Hepatocyte (in vitro differentiated cells): ENCODE data around the gene FAM118A. TPM values are rescaled to one million over a fixed set of nuclear protein-coding genes. Genes with fewer than 3 reads are reported as not detected.

Source experiments
- DNase-seq: peaks from one replicate; pipeline ENCODE4 v3.0.0-alpha.2; 2016; ENCODE audit warnings: low spot score
- H2AFZ ChIP-seq: fragments of 200-600 bp; sonication (generic); 2 replicates; pipeline ENCODE4 v1.6.0; 2016; ENCODE audit warnings: antibody characterized with exemption, mild to moderate bottlenecking
- H3K27ac ChIP-seq: fragments of 200-600 bp; sonication (generic); 2 replicates; pipeline ENCODE4 v1.5.1; 2016; ENCODE audit warnings: mild to moderate bottlenecking
- H3K27me3 ChIP-seq: fragments of 200-600 bp; sonication (generic); 2 replicates; pipeline ENCODE4 v1.6.1; 2016
- H3K36me3 ChIP-seq: fragments of 200-600 bp; sonication (generic); replicated peaks from 2 replicates; pipeline ENCODE4 v1.5.1; 2016; ENCODE audit warnings: low read depth; ENCODE audit not compliant: insufficient read depth
- H3K4me1 ChIP-seq: fragments of 200-600 bp; sonication (generic); 2 replicates; pipeline ENCODE4 v1.5.1; 2016; ENCODE audit warnings: mild to moderate bottlenecking, moderate library complexity; ENCODE audit not compliant: insufficient read depth
- H3K4me2 ChIP-seq: fragments of 200-600 bp; sonication (generic); 2 replicates; pipeline ENCODE4 v1.6.0; 2016
- H3K4me3 ChIP-seq: fragments of 200-600 bp; sonication (generic); 2 replicates; pipeline ENCODE4 v1.5.1; 2016; ENCODE audit warnings: mild to moderate bottlenecking
- H3K79me2 ChIP-seq: fragments of 200-600 bp; sonication (generic); 2 replicates; pipeline ENCODE4 v1.6.0; 2017; ENCODE audit warnings: mild to moderate bottlenecking
- H3K9me2 ChIP-seq: fragments of 200-600 bp; sonication (generic); replicated peaks from 2 replicates; pipeline ENCODE4 v1.6.0; 2017; ENCODE audit warnings: mild to moderate bottlenecking; ENCODE audit not compliant: insufficient read depth
- H3K9me3 ChIP-seq: fragments of 200-600 bp; sonication (generic); 2 replicates; pipeline ENCODE4 v1.5.1; 2016; ENCODE audit warnings: low read depth, mild to moderate bottlenecking
- H4K20me1 ChIP-seq: fragments of 200-600 bp; sonication (generic); 2 replicates; pipeline ENCODE4 v1.6.0; 2016; ENCODE audit warnings: mild to moderate bottlenecking; ENCODE audit not compliant: insufficient read depth, poor library complexity, severe bottlenecking
- EZH2 ChIP-seq: fragments of 200-600 bp; sonication (generic); IDR thresholded peaks from 2 replicates; pipeline ENCODE4 v1.6.1; 2016; ENCODE audit warnings: antibody characterized with exemption, mild to moderate bottlenecking, borderline replicate concordance
- EZH2phosphoT487 ChIP-seq: fragments of 200-600 bp; sonication (generic); IDR thresholded peaks from one replicate; pipeline ENCODE4 v1.6.1; 2018; ENCODE audit warnings: antibody characterized with exemption, mild to moderate bottlenecking, low read depth, moderate library complexity; ENCODE audit not compliant: unreplicated experiment, severe bottlenecking
- WGBS: methylation state at CpG from one replicate; pipeline ENCODE4 v1.1.6; 2016; ENCODE audit warnings: low lambda C conversion rate; ENCODE audit errors: missing lambda C conversion rate; 5-methylcytosine and 5-hydroxymethylcytosine counted together
- polyA plus RNA-seq: library from polyadenylated mRNA; unstranded; fragments of >200 nt; fragmentation: Nextera tagmentation; extraction: Ambion mirVana; gene quantifications from 2 replicates; pipeline ENCODE4 v1.2.1, GENCODE V29; 2016
- total RNA-seq: library from RNA; depleted of rRNA; stranded (reverse); fragments of >200 nt; gene quantifications from 2 replicates; pipeline ENCODE4 v1.2.3, GENCODE V29; 2014
- TF ChIP-seq, protein P1 (sequence below): fragments of 200-600 bp; sonication (generic); IDR thresholded peaks from 2 replicates; pipeline ENCODE4 v1.5.1; 2016; ENCODE audit warnings: antibody characterized with exemption, mild to moderate bottlenecking; ENCODE audit not compliant: poor library complexity

FAM118A gene
- total and polyA plus RNA-seq, 2 experiments from 2014 or later, result 94.2 to 193 TPM

- 98% methylated on average over 9 of the region's 9 CpGs for WGBS
- Histone ChIP-seq H2AFZ (no peak overlapping the region), H3K4me3 (no peak overlapping the region), H3K4me2 (no peak overlapping the region), H3K9me2 (no peaks in the 10 kb centered on the region), H3K27me3 (no peaks in the 10 kb centered on the region), H3K36me3 (no peaks in the 10 kb centered on the region), H3K4me1 (peaks cover 6% of the 10 kb centered on the region), H4K20me1 (no peaks in the 10 kb centered on the region), H3K79me2 (no peaks in the 10 kb centered on the region), H3K9me3 (no peaks in the 10 kb centered on the region), H3K27ac (no peak overlapping the region)
- no peak for TF ChIP-seq EZH2
- no peak for TF ChIP-seq EZH2phosphoT487
- TF ChIP-seq, protein P1, sequence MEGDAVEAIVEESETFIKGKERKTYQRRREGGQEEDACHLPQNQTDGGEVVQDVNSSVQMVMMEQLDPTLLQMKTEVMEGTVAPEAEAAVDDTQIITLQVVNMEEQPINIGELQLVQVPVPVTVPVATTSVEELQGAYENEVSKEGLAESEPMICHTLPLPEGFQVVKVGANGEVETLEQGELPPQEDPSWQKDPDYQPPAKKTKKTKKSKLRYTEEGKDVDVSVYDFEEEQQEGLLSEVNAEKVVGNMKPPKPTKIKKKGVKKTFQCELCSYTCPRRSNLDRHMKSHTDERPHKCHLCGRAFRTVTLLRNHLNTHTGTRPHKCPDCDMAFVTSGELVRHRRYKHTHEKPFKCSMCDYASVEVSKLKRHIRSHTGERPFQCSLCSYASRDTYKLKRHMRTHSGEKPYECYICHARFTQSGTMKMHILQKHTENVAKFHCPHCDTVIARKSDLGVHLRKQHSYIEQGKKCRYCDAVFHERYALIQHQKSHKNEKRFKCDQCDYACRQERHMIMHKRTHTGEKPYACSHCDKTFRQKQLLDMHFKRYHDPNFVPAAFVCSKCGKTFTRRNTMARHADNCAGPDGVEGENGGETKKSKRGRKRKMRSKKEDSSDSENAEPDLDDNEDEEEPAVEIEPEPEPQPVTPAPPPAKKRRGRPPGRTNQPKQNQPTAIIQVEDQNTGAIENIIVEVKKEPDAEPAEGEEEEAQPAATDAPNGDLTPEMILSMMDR, result no peak
- DNase-seq, result no peak
These were observed 24.8 kb downstream of the FAM118A start for GRCh38 chr22:45334528-45334927.

DNA sequence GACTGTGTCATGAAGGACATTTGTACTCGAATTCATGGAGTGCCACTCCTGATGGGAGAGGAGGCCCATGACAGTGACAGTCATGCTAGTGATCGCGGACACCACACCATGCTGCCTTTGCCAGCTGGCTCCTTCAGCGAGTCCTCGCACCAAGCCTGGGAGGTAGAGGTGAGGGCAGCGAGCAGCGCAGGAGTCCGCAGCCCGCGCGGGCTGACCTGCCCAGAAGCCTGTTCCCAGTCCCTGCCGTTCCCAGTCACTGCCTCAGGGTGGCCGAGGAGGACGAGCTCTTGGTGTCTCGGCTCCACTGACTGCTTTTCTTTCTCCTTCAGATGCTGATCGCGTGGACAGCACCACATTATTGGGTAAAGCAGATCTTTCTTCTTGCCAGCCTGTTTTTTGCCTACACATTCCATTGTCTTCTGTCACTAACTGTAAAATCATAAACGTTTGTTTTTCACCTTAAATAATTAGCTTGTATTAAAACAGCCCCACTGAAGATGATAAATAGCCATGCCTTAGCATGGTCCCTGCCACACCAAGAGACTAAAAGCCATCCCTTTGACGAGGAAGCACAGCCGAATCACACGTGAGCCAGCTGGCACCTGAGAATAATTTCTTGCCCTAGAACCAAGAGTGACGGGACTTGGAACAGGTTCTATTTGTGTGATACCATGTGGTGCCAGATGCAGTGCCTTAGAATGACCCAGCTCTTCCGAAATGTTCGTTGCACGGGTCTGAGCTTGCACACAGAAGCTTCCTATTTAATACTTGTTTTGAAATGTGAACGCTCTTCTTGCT is 25.5 kb downstream of the FAM118A start:
- WGBS, result 73% methylated on average over 26 of the region's 26 CpGs
- Histone ChIP-seq H2AFZ (no peak overlapping the region), H3K4me2 (no peak overlapping the region), H3K36me3 (no peaks in the 10 kb centered on the region), H3K4me3 (no peak overlapping the region), H3K27ac (no peak overlapping the region), H3K9me2 (no peaks in the 10 kb centered on the region), H3K79me2 (no peaks in the 10 kb centered on the region), H3K4me1 (peaks cover 6% of the 10 kb centered on the region), H4K20me1 (no peaks in the 10 kb centered on the region), H3K27me3 (no peaks in the 10 kb centered on the region), H3K9me3 (no peaks in the 10 kb centered on the region)
- no peak for DNase-seq
- TF ChIP-seq EZH2phosphoT487, result no peak
- TF ChIP-seq EZH2, result no peak
- TF ChIP-seq, protein P1, result no peak

DNA sequence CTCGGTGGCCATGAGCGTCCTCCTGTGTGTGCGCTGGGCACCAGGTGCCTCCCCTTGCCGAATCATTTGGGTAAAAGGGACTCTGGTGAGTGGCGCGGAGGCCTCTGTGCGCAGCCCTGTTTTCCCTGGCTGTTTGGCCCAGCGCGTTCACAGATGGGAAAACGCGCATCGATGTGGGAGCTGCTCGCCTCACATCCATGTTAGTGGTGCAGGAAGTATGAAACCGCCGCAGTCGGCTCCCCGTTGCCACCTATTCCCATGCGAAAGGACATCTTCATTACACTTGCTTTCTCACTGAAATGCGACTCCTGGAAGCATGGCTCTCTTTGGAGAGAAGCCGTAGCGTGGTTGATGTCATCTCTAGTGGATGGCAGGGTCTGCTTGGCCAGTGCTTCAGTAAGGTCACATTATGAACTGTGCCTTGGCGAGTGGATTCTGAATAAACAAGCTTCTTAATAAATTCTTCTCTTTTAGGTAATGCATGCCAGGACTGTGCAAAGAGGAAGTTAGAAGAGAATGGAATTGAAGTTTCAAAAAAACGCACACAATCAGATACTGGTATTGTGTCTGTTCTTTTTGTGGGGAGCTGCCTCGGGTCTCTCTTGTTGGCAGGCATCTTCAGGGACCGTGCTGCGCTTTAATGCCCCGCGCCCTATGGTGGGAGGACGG is 26.3 kb downstream of the FAM118A start:
- no peaks in the 10 kb centered on the region for H4K20me1 ChIP-seq
- H3K79me2 ChIP-seq, result no peaks in the 10 kb centered on the region
- no peaks in the 10 kb centered on the region for H3K27me3 ChIP-seq
- no peak overlapping the region for H2AFZ ChIP-seq
- no peak for DNase-seq
- no peaks in the 10 kb centered on the region for H3K9me2 ChIP-seq
- peaks cover 6% of the 10 kb centered on the region for H3K4me1 ChIP-seq
- H3K9me3 ChIP-seq, result no peaks in the 10 kb centered on the region
- H3K27ac ChIP-seq, result peak overlapping the region; percentile 67
- TF ChIP-seq, protein P1, result no peak
- TF ChIP-seq EZH2phosphoT487 (no peak), EZH2 (no peak)
- no peak overlapping the region for H3K4me3 ChIP-seq
- no peaks in the 10 kb centered on the region for H3K36me3 ChIP-seq
- WGBS, result 98% methylated on average over 29 of the region's 29 CpGs
- H3K4me2 ChIP-seq, result no peak overlapping the region
